SW 1271 (cell line): Measurements from ENCODE around the gene OR52E1.
"Not testable (repeated sequence)": the region's sequence is repeated elsewhere in the genome, so short reads cannot be mapped to it uniquely, and the experiment has no call there.

Source experiments
- DNase-seq, 2 experiments: peaks; one replicate each; lab custom pipeline; 2025; lab: John Stamatoyannopoulos, UW

OR52E1 gene

DNA sequence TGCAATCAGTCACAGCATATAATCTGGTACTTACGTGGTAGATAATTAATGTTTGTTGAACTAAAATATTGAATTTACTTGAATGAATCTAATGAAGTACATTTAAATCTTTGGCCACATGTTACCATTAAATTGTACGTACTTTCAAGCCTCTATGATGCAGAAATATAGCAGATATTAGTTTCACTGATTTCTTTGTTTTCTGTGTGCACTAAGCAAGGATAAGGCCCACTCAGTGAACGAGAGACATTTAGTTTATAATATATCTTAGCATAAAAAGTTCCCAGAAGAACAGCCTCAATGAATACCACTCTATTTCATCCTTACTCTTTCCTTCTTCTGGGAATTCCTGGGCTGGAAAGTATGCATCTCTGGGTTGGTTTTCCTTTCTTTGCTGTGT is at the start of gene OR52E1:
Gene OR52E1 (plus strand): TSS at position 301 of the 400 bp plus-strand sequence.
- DNase-seq: no peak

DNA sequence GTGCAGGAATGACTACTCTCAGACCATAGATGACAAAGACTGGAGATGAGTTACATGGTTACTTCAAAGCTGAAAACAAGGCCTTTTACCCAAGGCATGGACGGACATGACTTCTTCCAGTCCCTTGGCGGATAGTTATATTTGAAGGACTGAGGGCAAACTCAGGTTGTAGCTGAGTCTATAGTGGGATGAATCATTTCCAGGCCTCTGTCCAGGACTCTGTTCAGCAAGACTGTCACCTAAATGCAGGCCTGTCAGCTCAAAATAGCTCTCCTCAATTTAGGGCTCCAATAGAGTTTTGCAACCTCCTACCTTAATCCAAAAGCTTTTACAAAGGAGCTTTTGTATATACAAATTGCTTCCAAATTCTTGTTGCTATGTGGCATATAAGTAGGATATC is 47.4 kb upstream of the OR52E1 start:
- DNase-seq: no peak

DNA sequence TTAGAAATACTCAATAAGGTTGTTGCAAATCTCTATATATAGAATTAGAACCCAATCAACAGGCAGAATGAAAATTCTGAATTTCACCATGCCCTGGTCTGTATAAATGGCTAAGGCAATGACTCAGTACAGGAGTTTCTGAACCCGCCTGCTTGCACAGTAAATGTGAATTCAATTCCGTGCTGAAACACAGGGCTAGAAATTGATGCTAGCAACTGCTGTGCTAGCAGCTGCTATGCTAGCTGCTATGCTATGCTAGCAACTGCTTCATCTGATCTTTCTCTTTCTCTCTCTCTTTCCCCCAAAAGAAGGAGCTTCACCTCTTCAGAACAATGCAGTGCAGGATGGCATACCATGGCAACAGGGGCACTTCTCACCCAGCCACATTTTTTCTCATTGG is 32.7 kb upstream of the OR52E1 start:
- DNase-seq: no peak

DNA sequence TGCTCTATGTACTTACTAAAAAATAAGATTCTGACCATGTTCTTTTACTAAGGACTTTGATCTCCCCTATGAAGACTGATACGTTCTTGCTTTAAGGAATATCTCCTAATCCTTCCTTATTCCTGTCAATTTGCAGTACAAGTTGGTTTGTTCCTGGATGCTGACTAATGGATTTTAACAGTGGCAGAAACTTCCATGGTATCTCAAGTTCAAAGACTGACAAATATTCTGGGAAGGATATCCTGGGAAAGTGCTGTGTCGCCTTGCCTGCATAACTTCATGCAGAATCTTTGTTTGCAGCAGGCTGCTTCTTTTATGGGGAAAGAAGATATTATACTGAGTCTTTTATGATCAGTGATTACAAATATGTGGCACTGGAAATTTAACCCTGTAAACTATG is 31.4 kb upstream of the OR52E1 start:
- DNase-seq: no peak

DNA sequence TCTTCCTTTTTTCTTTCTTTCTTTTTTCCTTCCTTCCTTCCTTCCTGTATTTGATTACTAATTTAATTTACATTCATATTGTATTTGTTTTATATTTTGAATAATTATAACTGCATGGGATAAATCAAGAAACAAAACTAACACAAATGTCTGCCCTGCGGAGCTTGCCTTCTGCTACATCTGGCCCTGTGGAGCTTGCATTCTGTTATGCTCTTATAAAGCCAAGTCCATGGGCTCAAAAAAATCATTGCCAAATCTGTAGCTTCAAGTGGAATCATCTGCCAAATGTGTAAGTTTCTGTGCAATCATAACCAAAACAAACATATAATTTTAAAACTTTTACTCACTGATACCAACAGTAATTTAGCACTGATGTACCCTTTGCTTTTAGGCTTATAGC is 31.0 kb upstream of the OR52E1 start:
- no peak for DNase-seq

DNA sequence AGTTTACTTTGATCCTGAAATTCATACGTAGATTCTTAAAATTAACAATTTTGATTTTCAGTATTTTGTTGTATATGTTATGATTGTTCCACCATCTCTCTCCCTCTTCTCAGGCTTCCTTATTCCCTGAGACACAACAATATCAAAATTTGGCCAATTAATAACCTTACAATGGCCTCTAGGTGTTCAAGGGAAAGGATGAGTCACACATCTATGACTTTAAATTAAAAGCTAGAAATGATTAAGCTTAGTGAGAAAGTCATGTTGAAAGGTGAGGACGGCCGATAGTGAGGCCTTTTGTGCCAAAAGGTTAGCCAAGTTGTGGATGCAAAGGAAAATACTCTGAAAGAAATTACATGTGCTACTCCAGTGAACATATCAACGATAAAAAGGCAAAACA is 28.5 kb upstream of the OR52E1 start:
- no peak for DNase-seq

DNA sequence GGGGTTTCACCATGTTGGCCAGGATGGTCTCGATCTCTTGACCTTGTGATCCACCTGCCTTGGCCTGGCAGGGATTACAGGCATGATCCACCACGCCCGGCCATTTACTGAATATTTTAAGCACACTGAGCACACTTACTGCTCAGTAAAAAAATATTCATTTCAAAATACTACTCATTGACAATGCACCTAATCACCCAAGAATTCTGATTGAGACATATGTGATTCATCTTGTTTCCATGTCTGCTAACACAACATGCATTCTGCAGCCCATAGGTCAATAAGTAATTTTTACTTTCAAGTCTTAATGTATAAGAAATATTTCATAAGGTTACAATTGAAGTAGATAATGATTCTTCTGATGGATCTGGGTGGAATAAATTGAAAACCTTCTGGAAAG is 27.3 kb upstream of the OR52E1 start:
- no peak for DNase-seq

DNA sequence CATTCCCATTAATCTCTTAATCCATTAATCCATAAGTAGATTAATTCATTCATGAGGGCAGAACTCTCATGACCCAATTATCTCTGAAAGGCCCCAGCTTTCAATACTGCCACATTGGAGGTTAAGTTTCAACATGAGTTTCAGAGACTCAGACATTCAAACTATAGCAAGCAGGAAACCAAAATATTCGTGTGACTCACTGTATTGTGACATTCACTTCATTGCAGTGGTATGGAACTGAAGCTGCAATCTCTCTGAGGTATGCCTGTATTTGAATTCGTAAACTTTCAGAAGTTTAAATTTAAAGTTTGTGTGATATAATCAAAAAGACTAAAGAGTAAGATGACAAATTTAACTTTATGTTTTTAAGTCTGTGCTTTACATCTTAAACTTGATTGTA is 26.0 kb upstream of the OR52E1 start:
- peak in 1 of 2 experiments; percentile 7 for DNase-seq

DNA sequence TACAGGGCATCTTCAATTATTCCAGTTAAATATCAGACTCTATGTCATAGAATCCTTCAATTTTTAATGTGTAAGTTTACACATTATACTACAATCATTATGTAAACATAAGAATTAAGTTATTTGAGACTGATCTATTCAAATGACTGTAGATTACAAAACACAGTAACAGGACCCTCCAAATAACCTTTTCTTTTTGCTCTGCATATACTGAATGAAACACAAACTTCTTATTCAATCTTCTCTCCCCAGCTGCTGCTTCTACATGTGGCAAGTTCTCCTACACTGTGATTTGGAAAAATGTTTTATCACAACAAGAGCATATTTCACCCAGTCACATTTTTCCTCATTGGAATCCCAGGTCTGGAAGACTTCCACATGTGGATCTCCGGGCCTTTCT is 23.1 kb upstream of the OR52E1 start, which contains the start of gene OR52J3:
Gene OR52J3 (plus strand): TSS at position 301 of the 400 bp plus-strand sequence. CDS start 0 bp downstream, at position 301.
- no peak for DNase-seq

DNA sequence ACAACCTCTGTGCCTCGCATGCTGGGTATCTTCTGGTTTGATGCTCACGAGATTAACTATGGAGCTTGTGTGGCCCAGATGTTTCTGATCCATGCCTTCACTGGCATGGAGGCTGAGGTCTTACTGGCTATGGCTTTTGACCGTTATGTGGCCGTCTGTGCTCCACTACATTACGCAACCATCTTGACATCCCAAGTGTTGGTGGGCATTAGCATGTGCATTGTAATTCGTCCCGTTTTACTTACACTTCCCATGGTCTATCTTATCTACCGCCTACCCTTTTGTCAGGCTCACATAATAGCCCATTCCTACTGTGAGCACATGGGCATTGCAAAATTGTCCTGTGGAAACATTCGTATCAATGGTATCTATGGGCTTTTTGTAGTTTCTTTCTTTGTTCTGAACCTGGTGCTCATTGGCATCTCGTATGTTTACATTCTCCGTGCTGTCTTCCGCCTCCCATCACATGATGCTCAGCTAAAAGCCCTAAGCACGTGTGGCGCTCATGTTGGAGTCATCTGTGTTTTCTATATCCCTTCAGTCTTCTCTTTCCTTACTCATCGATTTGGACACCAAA is 22.5 kb upstream of the OR52E1 start:
- no peak for DNase-seq

DNA sequence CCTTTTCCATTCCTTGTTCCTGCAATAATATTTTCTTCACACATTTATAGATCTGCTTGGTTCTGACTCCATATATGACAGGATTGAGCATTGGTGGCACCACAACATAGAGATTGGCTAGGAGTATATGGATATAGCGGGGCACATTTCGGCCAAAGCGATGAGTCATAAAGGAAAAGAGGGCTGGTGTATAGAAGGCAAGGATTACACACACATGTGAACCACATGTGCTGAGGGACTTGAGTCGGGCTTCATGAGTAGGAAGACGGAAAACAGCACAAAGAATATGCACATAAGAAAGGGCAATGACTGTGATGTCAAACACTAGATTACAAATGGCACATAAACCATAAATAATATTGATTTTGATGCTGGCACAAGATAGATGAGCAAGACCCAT is 10.7 kb upstream of the OR52E1 start:
- DNase-seq: not testable (repeated sequence)

DNA sequence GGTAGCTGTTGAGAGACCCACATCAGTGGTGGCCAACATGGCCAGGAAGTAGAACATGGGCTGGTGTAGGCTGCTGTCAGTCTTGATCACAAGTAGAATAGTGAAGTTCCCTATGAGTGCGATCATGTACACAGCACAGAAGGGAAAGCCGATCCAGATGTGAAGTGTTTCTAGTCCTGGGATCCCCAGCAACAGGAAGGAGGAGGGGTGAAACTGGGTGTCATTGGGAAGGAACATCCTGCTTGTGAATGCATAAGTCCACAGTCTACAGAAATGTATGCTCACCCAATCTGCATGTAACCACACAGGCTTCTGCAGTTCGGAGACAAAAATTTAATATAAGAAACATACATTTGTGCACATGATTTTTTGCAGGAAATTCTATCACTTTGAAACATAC is 10.0 kb upstream of the OR52E1 start, which contains the start of gene OR52E2:
Gene OR52E2 (minus strand): TSS at position 237 of the 400 bp plus-strand sequence. CDS start 0 bp downstream, at position 237.
- no peak for DNase-seq

DNA sequence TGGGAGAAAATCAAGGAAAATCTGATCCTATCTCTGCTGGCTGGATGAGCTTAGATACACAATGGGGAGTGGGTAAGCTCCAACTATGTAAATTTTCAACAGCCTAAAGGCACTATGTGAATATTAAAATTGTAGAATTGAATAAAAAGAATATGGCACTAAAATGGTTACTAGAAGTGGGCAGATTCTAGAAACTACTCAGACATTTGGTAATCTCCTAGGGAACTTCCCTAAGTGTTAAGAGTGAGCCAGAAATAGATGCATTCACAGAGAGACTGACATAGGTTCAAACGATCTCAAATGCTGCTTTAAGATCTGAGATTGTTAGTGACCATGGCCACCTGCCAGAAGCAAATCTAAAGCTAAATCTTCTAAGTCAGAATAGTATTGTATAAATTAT is 4.3 kb upstream of the OR52E1 start:
- no peak for DNase-seq

DNA sequence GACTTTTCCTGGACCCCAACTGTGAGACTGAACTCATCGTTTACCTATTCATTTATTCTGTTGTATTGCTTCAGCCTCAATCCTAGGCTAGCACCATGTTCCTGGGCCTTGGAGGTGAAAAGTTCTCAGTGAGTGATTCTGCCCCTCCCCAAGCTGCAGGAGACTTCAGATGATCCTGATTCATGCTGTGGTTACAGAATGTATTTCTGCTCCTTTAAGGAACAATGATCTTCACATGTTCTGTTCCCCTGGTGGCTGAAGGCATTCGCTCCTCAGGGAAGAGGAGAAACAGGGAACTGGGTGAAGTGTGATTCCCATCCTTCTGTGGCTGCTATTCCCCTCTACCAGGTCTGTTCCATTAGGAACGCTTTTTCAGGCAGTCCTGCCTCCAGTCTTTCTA is 2.4 kb downstream of the OR52E1 start:
- DNase-seq: no peak

DNA sequence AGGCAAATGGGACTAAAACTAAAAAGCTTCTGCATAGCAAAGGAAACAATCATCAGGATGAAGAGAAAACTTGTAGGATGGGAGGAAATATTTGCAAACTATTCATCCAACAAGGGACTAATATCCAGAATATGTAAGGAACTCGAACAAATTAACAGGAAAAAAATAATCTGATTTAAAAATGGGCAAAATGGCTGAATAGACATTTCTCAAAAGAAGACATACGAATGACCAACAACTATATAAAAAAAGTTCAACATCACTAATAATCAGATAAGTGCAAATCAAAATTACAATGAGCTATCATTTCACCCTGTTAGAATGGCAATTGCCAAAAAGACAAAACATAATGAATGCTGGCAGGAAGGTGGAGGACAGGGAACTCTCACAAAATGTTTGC is 12.0 kb downstream of the OR52E1 start:
- DNase-seq: no peak

DNA sequence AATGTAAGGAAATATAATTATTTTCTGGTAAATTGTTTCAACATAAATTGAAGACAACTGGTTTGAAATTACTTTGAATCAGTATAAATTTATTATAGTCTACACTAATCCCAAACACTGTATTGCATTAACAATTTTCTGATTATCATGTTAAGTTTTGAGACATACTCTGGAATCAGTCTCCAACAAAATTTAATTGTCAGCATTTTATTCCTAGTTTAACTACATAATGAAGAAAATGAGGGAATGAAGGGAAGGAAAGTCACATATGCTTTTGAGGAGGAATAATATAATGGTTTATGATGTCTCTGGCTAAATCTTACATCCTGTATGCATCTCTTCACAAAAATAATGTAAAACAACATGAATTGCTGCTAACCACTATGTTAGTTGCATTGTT is 14.2 kb downstream of the OR52E1 start:
- DNase-seq: no peak

DNA sequence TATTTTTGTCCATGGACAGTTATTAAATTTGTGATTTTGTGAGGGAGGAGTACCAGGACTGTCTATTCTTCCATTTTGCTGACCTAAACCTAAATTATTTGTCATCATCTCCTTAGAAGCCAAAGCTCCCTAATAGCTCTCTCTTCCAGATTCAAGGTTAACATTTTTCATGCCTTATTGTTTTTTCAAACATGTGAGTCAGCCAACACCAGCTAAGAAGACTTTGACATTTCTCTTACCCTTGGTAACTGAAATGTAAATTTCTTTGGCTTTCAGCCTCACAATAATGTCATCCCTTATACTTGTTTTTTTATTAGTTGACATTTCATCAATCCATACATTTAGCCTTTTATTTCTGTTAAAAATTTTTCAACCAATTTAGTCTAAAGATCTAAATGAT is 19.2 kb downstream of the OR52E1 start:
- no peak for DNase-seq

DNA sequence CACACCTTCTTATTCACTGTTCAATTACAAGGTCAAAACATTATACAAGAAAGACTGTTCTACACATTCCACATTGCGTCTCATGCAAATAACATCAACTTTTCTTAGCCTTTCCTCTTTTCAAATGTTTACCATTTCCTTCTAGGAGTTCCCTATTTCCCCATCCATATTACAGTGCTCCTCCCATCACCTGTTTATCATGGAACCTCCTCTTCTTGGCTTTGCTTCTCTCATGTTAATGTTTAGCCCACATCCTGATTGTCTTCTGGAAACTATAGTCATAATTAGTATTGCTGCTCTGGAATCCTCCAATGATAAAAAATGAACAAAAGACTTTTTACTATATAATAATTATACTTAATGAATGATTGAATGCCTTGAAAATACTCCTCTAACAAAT is 21.3 kb downstream of the OR52E1 start:
- no peak for DNase-seq

DNA sequence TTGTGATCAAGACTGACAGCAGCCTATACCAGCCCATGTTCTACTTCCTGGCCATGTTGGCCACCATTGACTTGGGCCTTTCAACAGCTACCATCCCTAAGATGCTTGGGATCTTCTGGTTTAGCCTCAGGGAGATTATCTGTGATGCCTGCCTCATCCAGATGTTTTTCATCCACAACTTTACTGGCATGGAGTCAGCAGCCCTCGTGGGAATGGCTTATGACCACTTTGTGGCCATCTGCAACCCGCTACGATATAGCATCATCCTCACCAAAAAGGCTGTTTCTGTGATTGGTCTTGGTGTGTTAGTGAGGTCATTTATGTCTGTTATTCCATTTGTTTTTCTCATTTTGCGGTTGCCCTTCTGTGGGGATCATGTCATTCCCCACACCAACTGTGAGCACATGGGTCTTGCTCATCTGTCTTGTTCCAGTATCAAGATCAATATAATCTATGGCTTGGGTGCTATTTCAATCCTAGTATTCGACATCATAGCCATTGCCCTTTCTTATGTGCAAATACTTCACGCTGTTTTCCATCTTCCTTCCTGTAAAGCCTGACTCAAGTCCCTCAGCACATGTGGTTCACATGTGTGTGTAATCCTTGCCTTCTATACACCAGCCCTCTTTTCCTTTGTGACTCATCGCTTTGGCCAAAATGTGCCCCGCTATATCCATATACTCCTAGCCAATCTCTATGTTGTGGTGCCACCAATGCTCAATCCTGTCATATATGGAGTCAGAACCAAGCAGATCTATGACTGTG is 23.6 kb downstream of the OR52E1 start:
- DNase-seq: no peak

DNA sequence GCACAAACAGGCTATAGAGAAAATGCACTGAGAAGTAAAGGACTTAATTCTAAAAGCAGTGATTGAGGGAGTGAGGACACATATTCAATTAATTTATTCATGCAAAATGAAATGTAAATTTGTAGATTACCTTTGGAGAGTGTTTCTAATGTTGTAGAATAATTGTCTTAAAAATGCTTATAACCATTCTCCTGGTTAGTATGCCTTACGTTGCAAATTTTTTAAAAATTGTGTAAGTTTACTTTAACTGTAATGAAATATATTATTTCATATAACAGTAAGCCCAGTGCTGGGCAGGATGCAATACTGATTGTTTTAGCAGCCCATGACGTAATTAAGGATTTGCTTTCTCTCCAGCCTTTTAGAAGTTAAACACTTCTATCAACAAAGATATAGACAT is 26.6 kb downstream of the OR52E1 start:
- DNase-seq: no peak

DNA sequence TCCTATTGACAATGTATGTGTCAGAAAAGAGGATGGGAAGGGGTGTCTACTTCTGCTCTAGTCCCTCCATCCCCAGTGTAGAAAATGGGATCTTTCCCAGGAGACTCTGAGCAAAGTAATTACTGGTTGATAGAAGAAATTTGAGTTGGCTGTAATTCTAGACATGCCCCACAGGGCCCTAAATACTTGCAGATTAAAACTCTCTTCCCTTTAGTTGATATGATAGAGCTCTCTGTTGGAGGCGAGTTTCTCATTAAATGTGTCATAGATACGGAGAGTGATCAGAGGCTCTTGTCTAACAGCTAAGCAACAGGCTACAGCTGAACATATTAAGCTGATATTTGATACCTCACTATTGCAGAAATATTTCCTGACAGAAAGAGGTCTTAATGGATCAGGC is 32.9 kb downstream of the OR52E1 start:
- DNase-seq: no peak

DNA sequence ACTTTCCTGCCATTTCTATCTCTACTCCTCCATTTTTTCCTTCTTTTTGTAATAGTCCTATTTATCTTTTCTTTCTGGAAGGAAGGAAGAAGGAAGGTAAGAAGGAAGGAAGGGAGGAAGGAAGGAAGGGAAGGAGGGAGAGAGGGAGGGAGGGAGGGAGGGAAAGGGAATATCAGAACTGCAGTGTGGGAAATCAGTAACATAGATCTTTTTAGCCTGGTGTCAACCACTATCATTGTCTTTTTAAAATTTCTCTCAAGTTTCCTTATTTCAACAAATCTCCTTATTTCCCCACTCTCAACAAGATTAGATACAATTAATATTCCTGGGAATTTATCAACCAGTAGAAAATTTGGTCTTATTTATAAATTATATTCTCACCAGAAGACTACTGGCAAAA is 33.7 kb downstream of the OR52E1 start:
- DNase-seq: no peak

DNA sequence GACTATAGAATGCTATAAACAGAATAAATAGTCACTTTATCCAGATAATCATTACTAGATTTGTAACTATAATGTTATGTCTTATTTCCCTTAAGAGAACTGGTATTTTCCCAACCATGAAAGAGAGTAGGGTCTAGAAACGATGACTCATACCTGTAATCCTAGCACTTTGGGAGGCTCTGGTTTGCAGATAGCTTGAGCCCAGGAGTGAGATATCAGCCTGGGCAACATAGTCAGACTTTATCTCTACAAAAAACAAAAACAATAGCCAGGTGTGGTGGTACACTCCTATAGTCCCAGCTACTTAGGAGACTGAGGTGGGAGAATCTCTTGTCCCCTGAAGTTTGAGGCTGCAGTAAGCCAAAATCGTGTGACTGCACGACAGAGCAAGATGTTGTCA is 37.9 kb downstream of the OR52E1 start:
- no peak for DNase-seq

DNA sequence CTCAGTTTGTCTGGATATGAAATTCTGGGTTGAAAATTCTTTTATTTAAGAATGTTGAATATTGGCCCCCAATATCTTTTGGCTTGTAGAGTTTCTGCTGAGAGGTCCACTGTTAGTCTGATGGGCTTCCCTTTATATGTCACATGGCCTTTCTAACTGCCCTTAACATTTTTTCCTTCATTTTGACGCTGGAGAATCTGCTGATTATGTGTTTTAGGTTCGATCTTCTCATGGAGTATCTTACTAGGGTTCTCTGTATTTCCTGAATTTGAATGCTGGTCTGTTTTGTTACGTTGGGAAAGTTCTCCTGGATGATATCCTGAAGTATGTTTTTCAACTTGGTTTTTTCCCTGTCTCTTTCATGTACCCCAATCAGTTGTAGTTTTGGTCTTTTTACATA is 46.0 kb downstream of the OR52E1 start:
- DNase-seq: no peak
